Duodenal mucosa (tissue), 2 donors: ENCODE results near the gene AAMP.

Source experiments
- H3K27ac ChIP-seq: one replicate; pipeline ENCODE4 v1.7.0; 2013; ENCODE audit warnings: low read depth, low read length
- H3K27me3 ChIP-seq, 2 donors: one replicate each; pipeline ENCODE4 v1.7.0; 2013; ENCODE audit warnings: low read length in 2 of 2, control low read depth in 1 of 2; ENCODE audit not compliant: insufficient read depth in 2 of 2, control insufficient read depth in 1 of 2
- H3K36me3 ChIP-seq, 2 donors: one replicate each; pipeline ENCODE4 v1.7.0; 2013; ENCODE audit warnings: low read length in 2 of 2, control low read depth in 1 of 2; ENCODE audit not compliant: insufficient read depth in 2 of 2, control insufficient read depth in 1 of 2
- H3K4me1 ChIP-seq, 2 donors: one replicate each; pipeline ENCODE4 v1.7.0; 2013; ENCODE audit warnings: low read length in 2 of 2, control low read depth in 1 of 2; ENCODE audit not compliant: insufficient read depth in 2 of 2, control insufficient read depth in 1 of 2
- H3K4me3 ChIP-seq, 2 donors: one replicate each; pipeline ENCODE4 v1.7.0; 2013; ENCODE audit warnings: low read length in 2 of 2, low read depth in 1 of 2
- H3K9ac ChIP-seq, 2 donors: one replicate each; pipeline ENCODE4 v1.7.0; 2013; ENCODE audit warnings: low read length in 2 of 2, low read depth in 1 of 2
- H3K9me3 ChIP-seq, 2 donors: one replicate each; pipeline ENCODE4 v1.7.0; 2013; ENCODE audit warnings: low read length in 2 of 2, control low read depth in 1 of 2; ENCODE audit not compliant: control insufficient read depth in 1 of 2

The AAMP gene

GRCh38 chr2:218244665-218245064 is 25.3 kb downstream of the AAMP start:
- H3K27ac ChIP-seq, result no peak overlapping the region
- peaks cover 0 to 4% of the 10 kb centered on the region in 2 donors for H3K4me1 ChIP-seq
- no peak overlapping the region for H3K4me3 ChIP-seq
- H3K9ac ChIP-seq, result no peak overlapping the region
- no peaks in the 10 kb centered on the region for H3K9me3 ChIP-seq
- H3K36me3 ChIP-seq, result peaks cover 32 to 95% of the 10 kb centered on the region in 2 donors
- no peaks in the 10 kb centered on the region for H3K27me3 ChIP-seq

GRCh38 chr2:218244204-218244603 is 25.7 kb downstream of the AAMP start:
- no peak overlapping the region for H3K9ac ChIP-seq
- no peak overlapping the region for H3K27ac ChIP-seq
- peaks cover 30 to 95% of the 10 kb centered on the region in 2 donors for H3K36me3 ChIP-seq
- H3K9me3 ChIP-seq, result no peaks in the 10 kb centered on the region
- no peaks in the 10 kb centered on the region for H3K27me3 ChIP-seq
- H3K4me3 ChIP-seq, result no peak overlapping the region
- H3K4me1 ChIP-seq, result peaks cover 0 to 4% of the 10 kb centered on the region in 2 donors

- peaks cover 4 to 5% of the 10 kb centered on the region in 2 donors for H3K4me1 ChIP-seq
- no peaks in the 10 kb centered on the region for H3K9me3 ChIP-seq
- no peak overlapping the region for H3K9ac ChIP-seq
- peaks cover 9 to 92% of the 10 kb centered on the region in 2 donors for H3K36me3 ChIP-seq
- no peak overlapping the region for H3K27ac ChIP-seq
- no peak overlapping the region for H3K4me3 ChIP-seq
- no peaks in the 10 kb centered on the region for H3K27me3 ChIP-seq
Measured at GRCh38 chr2:218238887-218239286, 31.1 kb downstream of the AAMP start.

- Histone ChIP-seq H3K4me3 (no peak overlapping the region), H3K9me3 (no peaks in the 10 kb centered on the region), H3K27ac (no peak overlapping the region), H3K9ac (no peak overlapping the region), H3K36me3 (peaks cover 17 to 92% of the 10 kb centered on the region in 2 donors), H3K27me3 (no peaks in the 10 kb centered on the region), H3K4me1 (peaks cover 4 to 5% of the 10 kb centered on the region in 2 donors)
Measured at GRCh38 chr2:218236829-218237228, 33.1 kb downstream of the AAMP start.

GRCh38 chr2:218235017-218235416 is 34.9 kb downstream of the AAMP start:
- no peak overlapping the region for H3K9ac ChIP-seq
- H3K4me1 ChIP-seq, result peaks cover 17 to 23% of the 10 kb centered on the region in 2 donors
- peaks cover 27 to 92% of the 10 kb centered on the region in 2 donors for H3K36me3 ChIP-seq
- no peaks in the 10 kb centered on the region for H3K27me3 ChIP-seq
- H3K4me3 ChIP-seq, result no peak overlapping the region
- H3K27ac ChIP-seq, result no peak overlapping the region
- H3K9me3 ChIP-seq, result no peaks in the 10 kb centered on the region

GRCh38 chr2:218234521-218234920 is 35.4 kb downstream of the AAMP start:
- Histone ChIP-seq H3K27me3 (no peaks in the 10 kb centered on the region), H3K9ac (no peak overlapping the region), H3K36me3 (peaks cover 27 to 89% of the 10 kb centered on the region in 2 donors), H3K9me3 (no peaks in the 10 kb centered on the region), H3K4me3 (no peak overlapping the region), H3K27ac (no peak overlapping the region), H3K4me1 (peaks cover 17 to 28% of the 10 kb centered on the region in 2 donors)

- Histone ChIP-seq H3K27me3 (no peaks in the 10 kb centered on the region), H3K9me3 (no peaks in the 10 kb centered on the region), H3K27ac (no peak overlapping the region), H3K9ac (no peak overlapping the region), H3K4me1 (peaks cover 22 to 34% of the 10 kb centered on the region in 2 donors), H3K36me3 (peaks cover 31 to 85% of the 10 kb centered on the region in 2 donors), H3K4me3 (no peak overlapping the region)
Measured at GRCh38 chr2:218233543-218233942, 36.4 kb downstream of the AAMP start.

GRCh38 chr2:218230882-218231281 is 39.1 kb downstream of the AAMP start:
- Histone ChIP-seq H3K4me3 (peak overlapping the region in 1 of 2 donors; percentile 32), H3K36me3 (peaks cover 39 to 80% of the 10 kb centered on the region in 2 donors), H3K27ac (peak overlapping the region; percentile 52), H3K9me3 (no peaks in the 10 kb centered on the region), H3K4me1 (peaks cover 28 to 35% of the 10 kb centered on the region in 2 donors), H3K27me3 (no peaks in the 10 kb centered on the region), H3K9ac (no peak overlapping the region)

GRCh38 chr2:218229851-218230250 is 40.1 kb downstream of the AAMP start:
- H3K36me3 ChIP-seq, result peaks cover 39 to 80% of the 10 kb centered on the region in 2 donors
- no peak overlapping the region for H3K9ac ChIP-seq
- H3K27ac ChIP-seq, result no peak overlapping the region
- peaks cover 37 to 41% of the 10 kb centered on the region in 2 donors for H3K4me1 ChIP-seq
- no peaks in the 10 kb centered on the region for H3K9me3 ChIP-seq
- H3K4me3 ChIP-seq, result no peak overlapping the region
- no peaks in the 10 kb centered on the region for H3K27me3 ChIP-seq

- H3K4me1 ChIP-seq, result peaks cover 41 to 43% of the 10 kb centered on the region in 2 donors
- H3K36me3 ChIP-seq, result peaks cover 37 to 80% of the 10 kb centered on the region in 2 donors
- no peak overlapping the region for H3K4me3 ChIP-seq
- H3K27ac ChIP-seq, result peak overlapping the region; percentile 72
- no peaks in the 10 kb centered on the region for H3K9me3 ChIP-seq
- no peak overlapping the region for H3K9ac ChIP-seq
- no peaks in the 10 kb centered on the region for H3K27me3 ChIP-seq
Measured at GRCh38 chr2:218229239-218229638, 40.7 kb downstream of the AAMP start.
